ENCODE measurements around the gene PI4KA.
"Not testable (repeated sequence)": the region's sequence is repeated elsewhere in the genome, so short reads cannot be mapped to it uniquely, and the experiment has no call there.

The PI4KA gene

GRCh38 chr22:20748082-20748481, 110.5 kb downstream of the PI4KA start:
- no peak for DNase-seq (ENCODE audit: low read depth)

- DNase-seq (ENCODE audit: low read depth), result no peak
Observed at GRCh38 chr22:20747223-20747622, 111.4 kb downstream of the PI4KA start.

- no peak for DNase-seq (ENCODE audit: low read depth)
Observed at GRCh38 chr22:20746431-20747189, 112.0 kb downstream of the PI4KA start.

GRCh38 chr22:20745119-20745518, 113.5 kb downstream of the PI4KA start:
- no peak for DNase-seq (ENCODE audit: low read depth)

GRCh38 chr22:20744456-20744855, 114.2 kb downstream of the PI4KA start:
- DNase-seq (ENCODE audit: low read depth), result no peak

GRCh38 chr22:20742764-20743163, 115.8 kb downstream of the PI4KA start:
- DNase-seq (ENCODE audit: low read depth), result no peak

- peak; percentile 31 for DNase-seq (ENCODE audit: low read depth)
Observed at GRCh38 chr22:20741634-20742581, 116.7 kb downstream of the PI4KA start.

- DNase-seq (ENCODE audit: low read depth), result no peak
Observed at GRCh38 chr22:20741008-20741633, 117.5 kb downstream of the PI4KA start.

- DNase-seq (ENCODE audit: low read depth), result no peak
Observed at GRCh38 chr22:20740222-20740951, 118.2 kb downstream of the PI4KA start.

GRCh38 chr22:20738394-20739089, 120.1 kb downstream of the PI4KA start:
- DNase-seq (ENCODE audit: low read depth), result no peak

GRCh38 chr22:20736891-20737290, 121.7 kb downstream of the PI4KA start:
- DNase-seq (ENCODE audit: low read depth), result not testable (repeated sequence)

GRCh38 chr22:20735356-20736162, 123.1 kb downstream of the PI4KA start:
- not testable (repeated sequence) for DNase-seq (ENCODE audit: low read depth)

GRCh38 chr22:20732431-20732830, 126.2 kb downstream of the PI4KA start:
- DNase-seq (ENCODE audit: low read depth), result not testable (repeated sequence)

GRCh38 chr22:20729194-20729593, 129.4 kb downstream of the PI4KA start:
- no peak for DNase-seq (ENCODE audit: low read depth)

GRCh38 chr22:20728523-20729190, 130.0 kb downstream of the PI4KA start:
- DNase-seq (ENCODE audit: low read depth), result no peak

GRCh38 chr22:20727118-20728015, 131.2 kb downstream of the PI4KA start:
- DNase-seq (ENCODE audit: low read depth), result no peak

GRCh38 chr22:20725987-20726558, 132.5 kb downstream of the PI4KA start:
- DNase-seq (ENCODE audit: low read depth), result no peak
